Lower lobe of right lung (tissue), 2 donors: ENCODE results near the gene RAB9B. TPM values are rescaled to one million over a fixed set of nuclear protein-coding genes. Genes with fewer than 3 reads are reported as not detected.

Experiments used
- ATAC-seq, 2 donors: fragments of 200-7000 bp; cut with Tn5 transposase; one replicate each; pipeline ENCODE4 v1.9.1; 2020 to 2022; ENCODE audit warnings: mild to moderate bottlenecking in 2 of 2, moderate library complexity in 2 of 2
- DNase-seq: peaks from one replicate; pipeline ENCODE4 v3.0.0-alpha.2; 2020
- H3K27ac ChIP-seq: fragments of 200-600 bp; one replicate; pipeline ENCODE4 v1.8.0; 2022
- H3K27me3 ChIP-seq: fragments of 200-600 bp; one replicate; pipeline ENCODE4 v1.8.0; 2022; ENCODE audit warnings: low read depth
- H3K36me3 ChIP-seq: fragments of 200-600 bp; one replicate; pipeline ENCODE4 v1.8.0; 2022; ENCODE audit warnings: mild to moderate bottlenecking
- H3K4me1 ChIP-seq: fragments of 200-600 bp; one replicate; pipeline ENCODE4 v1.8.0; 2022
- H3K4me3 ChIP-seq: fragments of 200-600 bp; one replicate; pipeline ENCODE4 v1.8.0; 2022; ENCODE audit warnings: mild to moderate bottlenecking
- H3K9me3 ChIP-seq: fragments of 200-600 bp; one replicate; pipeline ENCODE4 v1.8.0; 2022
- intact Hi-C: fragments of 100-400 bp; cut with DNase I; formaldehyde crosslinking; loops from one replicate; pipeline ENCODE4 v1.11.0; 2022
- total RNA-seq: library from RNA; stranded (reverse); fragmentation: NEBNext Ultra II Directional; extraction: Animal tissue kit (Norgen Biotek cat#: 25700); gene quantifications from one replicate; pipeline ENCODE4 v1.2.1, GENCODE V29; 2021
- TF ChIP-seq, protein P1 (sequence below): fragments of 200-600 bp; IDR thresholded peaks from one replicate; pipeline ENCODE4 v1.8.0; 2022; ENCODE audit warnings: antibody characterized with exemption, mild to moderate bottlenecking
- donor health status: DM: no; HTN: yes; CAD: no; lungs with severe emphysema.

The RAB9B gene
- total RNA-seq, 1 donor from 2014 or later = 0.59 TPM

DNA sequence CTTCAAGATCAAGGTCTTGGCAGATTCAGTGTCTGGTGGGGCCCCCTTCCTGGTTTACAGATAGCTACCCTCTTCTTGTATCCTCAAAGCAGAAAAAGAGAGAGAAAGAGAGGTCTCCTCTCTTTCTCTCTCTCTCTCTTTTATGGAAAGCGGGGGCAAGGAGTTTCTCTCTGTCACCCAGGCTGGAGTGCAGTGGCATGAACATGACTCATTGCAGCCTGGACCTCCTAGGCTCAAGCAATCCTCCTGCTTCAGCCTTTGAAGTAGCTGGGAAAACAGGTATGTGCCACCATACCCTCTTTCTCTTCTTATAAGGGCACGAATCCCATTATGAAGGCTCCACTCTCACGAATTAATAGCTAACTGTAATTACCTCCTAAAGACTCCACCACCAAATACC is 20.2 kb downstream of the RAB9B start:
- Histone ChIP-seq H3K27me3 (no peaks in the 10 kb centered on the region), H3K9me3 (no peaks in the 10 kb centered on the region), H3K4me1 (no peaks in the 10 kb centered on the region), H3K27ac (no peak overlapping the region), H3K4me3 (no peak overlapping the region), H3K36me3 (no peaks in the 10 kb centered on the region)
- TF ChIP-seq, protein P1, sequence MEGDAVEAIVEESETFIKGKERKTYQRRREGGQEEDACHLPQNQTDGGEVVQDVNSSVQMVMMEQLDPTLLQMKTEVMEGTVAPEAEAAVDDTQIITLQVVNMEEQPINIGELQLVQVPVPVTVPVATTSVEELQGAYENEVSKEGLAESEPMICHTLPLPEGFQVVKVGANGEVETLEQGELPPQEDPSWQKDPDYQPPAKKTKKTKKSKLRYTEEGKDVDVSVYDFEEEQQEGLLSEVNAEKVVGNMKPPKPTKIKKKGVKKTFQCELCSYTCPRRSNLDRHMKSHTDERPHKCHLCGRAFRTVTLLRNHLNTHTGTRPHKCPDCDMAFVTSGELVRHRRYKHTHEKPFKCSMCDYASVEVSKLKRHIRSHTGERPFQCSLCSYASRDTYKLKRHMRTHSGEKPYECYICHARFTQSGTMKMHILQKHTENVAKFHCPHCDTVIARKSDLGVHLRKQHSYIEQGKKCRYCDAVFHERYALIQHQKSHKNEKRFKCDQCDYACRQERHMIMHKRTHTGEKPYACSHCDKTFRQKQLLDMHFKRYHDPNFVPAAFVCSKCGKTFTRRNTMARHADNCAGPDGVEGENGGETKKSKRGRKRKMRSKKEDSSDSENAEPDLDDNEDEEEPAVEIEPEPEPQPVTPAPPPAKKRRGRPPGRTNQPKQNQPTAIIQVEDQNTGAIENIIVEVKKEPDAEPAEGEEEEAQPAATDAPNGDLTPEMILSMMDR = no peak
- intact Hi-C loops = no loop called here
- ATAC-seq = no peak
- no peak for DNase-seq

DNA sequence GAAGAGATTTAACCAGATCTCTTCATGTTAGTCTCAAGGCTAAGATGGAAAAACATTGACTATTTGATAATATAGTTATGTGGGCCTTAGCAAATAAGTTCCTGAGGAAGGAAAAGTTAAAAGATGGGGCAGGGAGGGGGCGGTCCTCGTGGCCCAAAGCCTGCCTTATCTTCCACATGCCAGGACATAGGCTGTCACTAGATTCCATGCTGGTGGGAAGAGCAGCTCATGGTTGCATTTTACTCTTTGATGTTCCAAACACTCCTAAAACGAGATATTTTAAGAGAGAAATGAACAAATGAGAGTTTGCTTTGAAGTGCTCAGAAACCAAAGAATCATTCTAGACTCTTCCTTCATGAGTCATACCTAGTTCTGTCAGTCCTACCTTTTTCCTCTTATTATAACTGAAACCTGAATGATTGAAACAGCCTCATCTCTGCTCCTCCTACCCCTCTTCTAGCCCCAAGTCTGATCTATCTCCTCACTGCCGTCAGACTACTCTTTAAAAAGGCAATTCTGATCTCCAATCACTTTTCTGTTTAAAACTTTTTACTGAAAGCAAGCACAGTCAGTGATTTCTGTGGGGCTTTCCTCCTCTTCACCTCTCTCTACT is 25.1 kb downstream of the RAB9B start:
- H3K4me1 ChIP-seq = no peaks in the 10 kb centered on the region

DNA sequence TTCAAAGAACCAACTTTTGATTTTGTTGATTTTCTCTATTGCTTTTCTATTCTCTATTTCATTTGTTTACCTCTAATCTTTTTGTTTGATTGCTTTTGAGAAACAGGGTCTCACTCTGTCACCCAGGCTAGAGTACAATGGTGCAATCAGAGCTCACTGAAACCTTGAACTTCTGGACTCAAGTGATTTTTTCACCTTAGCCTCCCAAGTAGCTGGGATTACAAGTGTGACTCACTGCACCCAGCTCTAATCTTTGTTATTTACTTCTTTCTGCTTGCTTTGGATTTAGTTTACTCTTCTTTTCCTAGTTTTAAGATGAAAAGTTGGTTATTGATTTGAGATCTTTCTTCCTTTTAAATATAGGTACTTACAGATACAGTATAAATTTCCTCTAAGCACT is 26.2 kb downstream of the RAB9B start:
- intact Hi-C loops = no loop called here
- H3K36me3 ChIP-seq = no peaks in the 10 kb centered on the region
- H3K9me3 ChIP-seq = no peaks in the 10 kb centered on the region
- no peak overlapping the region for H3K27ac ChIP-seq
- H3K27me3 ChIP-seq = no peaks in the 10 kb centered on the region
- ATAC-seq = no peak
- H3K4me3 ChIP-seq = no peak overlapping the region
- no peaks in the 10 kb centered on the region for H3K4me1 ChIP-seq
- TF ChIP-seq, protein P1 = no peak
- no peak for DNase-seq

More for the DNA sequence above, 25.1 kb downstream of the RAB9B start:
- H3K36me3 ChIP-seq = no peaks in the 10 kb centered on the region
- no peak overlapping the region for H3K4me3 ChIP-seq
- intact Hi-C loops = no loop called here
- ATAC-seq = no peak
- TF ChIP-seq, protein P1 = no peak
- no peak overlapping the region for H3K27ac ChIP-seq
- no peaks in the 10 kb centered on the region for H3K9me3 ChIP-seq
- no peak for DNase-seq
- no peaks in the 10 kb centered on the region for H3K27me3 ChIP-seq

DNA sequence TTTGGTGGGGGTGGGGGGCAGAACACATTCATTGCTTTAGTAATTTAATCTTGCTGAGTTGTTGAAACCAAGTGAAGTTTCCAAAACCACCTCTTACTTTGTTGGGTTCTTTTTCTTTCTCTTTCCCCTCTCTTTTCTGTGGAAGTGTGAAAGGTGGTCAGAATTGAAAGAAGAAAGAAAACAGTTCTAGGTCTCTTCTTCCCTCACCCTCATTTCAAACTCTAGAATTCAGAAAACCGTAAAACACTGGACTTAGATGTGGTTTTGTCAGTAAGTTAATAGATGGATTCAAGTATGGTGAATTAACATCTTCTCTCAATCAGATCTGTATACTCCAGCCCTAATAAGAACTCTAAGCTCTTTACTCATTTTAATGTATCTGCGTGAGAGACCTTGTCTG is 31.7 kb downstream of the RAB9B start:
- ATAC-seq (no peak), DNase-seq (no peak)
- H3K4me1 ChIP-seq = no peaks in the 10 kb centered on the region
- no peaks in the 10 kb centered on the region for H3K36me3 ChIP-seq
- TF ChIP-seq, protein P1 = no peak
- no peaks in the 10 kb centered on the region for H3K9me3 ChIP-seq
- H3K4me3 ChIP-seq = no peak overlapping the region
- no peaks in the 10 kb centered on the region for H3K27me3 ChIP-seq
- intact Hi-C loops = no loop called here
- H3K27ac ChIP-seq = no peak overlapping the region

DNA sequence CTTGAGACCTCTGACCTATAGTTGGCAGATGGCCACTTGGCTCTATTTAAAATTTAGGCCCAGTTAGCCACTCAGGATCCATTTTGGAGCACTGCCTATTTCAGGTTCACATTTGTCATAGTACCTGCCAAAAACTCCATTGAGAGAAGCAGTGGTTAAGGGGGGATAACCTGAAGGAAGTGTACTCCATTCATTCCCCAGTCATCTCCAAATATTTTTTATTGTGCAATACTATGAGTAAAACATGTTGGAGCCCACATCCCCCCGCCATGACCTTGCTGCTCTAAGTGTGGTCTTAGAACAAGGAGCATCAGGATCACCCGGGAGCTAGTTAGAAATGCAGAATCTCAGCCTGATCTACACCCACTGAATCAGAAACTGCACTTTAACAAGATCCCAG is 34.4 kb downstream of the RAB9B start:
- no peaks in the 10 kb centered on the region for H3K9me3 ChIP-seq
- intact Hi-C loops = no loop called here
- no peaks in the 10 kb centered on the region for H3K36me3 ChIP-seq
- H3K27ac ChIP-seq = no peak overlapping the region
- H3K27me3 ChIP-seq = no peaks in the 10 kb centered on the region
- TF ChIP-seq, protein P1 = no peak
- no peak for DNase-seq
- no peak for ATAC-seq
- no peak overlapping the region for H3K4me3 ChIP-seq
- H3K4me1 ChIP-seq = no peaks in the 10 kb centered on the region
